NT2/D1 (cell line): ENCODE data around the gene TMEM170B.

Source experiments
- DNase-seq: peaks from one replicate; pipeline ENCODE4 v3.0.0-alpha.2; 2011; ENCODE audit warnings: low read depth, low spot score
- H3K27me3 ChIP-seq: 2 replicates; pipeline ENCODE4 v1.6.0; 2011; ENCODE audit warnings: mild to moderate bottlenecking; ENCODE audit not compliant: insufficient read length, insufficient read depth
- H3K36me3 ChIP-seq: 2 replicates; pipeline ENCODE4 v1.6.1; 2011; ENCODE audit warnings: mild to moderate bottlenecking, low read length, mixed read lengths; ENCODE audit not compliant: insufficient read depth, insufficient read length
- H3K4me1 ChIP-seq: 2 replicates; pipeline ENCODE4 v1.5.1; 2011; ENCODE audit not compliant: insufficient read depth, insufficient read length
- H3K4me3 ChIP-seq: 2 replicates; pipeline ENCODE4 v1.5.1; 2011; ENCODE audit warnings: low read depth; ENCODE audit not compliant: insufficient read length
- H3K9ac ChIP-seq: 2 replicates; pipeline ENCODE4 v1.6.0; 2011; ENCODE audit warnings: low read depth; ENCODE audit not compliant: insufficient read length
- H3K9me3 ChIP-seq: 2 replicates; pipeline ENCODE4 v1.5.1; 2011; ENCODE audit warnings: mild to moderate bottlenecking, low read length; ENCODE audit not compliant: insufficient read depth
- SUZ12 ChIP-seq: IDR thresholded peaks from 2 replicates; pipeline ENCODE4 v1.6.1; 2011; ENCODE audit not compliant: insufficient read length, insufficient read depth; ENCODE audit errors: extremely low read depth
- YY1 ChIP-seq: IDR thresholded peaks from 2 replicates; pipeline ENCODE4 v1.6.1; 2011; ENCODE audit not compliant: insufficient read length, insufficient read depth
- ZNF274 ChIP-seq: IDR thresholded peaks from 2 replicates; pipeline ENCODE4 v1.6.1; 2011; ENCODE audit warnings: mild to moderate bottlenecking, low read depth, low read length

TMEM170B gene

GRCh38 chr6:11613858-11614257, 76.3 kb downstream of the TMEM170B start:
- no peaks in the 10 kb centered on the region for H3K4me1 ChIP-seq

DNA sequence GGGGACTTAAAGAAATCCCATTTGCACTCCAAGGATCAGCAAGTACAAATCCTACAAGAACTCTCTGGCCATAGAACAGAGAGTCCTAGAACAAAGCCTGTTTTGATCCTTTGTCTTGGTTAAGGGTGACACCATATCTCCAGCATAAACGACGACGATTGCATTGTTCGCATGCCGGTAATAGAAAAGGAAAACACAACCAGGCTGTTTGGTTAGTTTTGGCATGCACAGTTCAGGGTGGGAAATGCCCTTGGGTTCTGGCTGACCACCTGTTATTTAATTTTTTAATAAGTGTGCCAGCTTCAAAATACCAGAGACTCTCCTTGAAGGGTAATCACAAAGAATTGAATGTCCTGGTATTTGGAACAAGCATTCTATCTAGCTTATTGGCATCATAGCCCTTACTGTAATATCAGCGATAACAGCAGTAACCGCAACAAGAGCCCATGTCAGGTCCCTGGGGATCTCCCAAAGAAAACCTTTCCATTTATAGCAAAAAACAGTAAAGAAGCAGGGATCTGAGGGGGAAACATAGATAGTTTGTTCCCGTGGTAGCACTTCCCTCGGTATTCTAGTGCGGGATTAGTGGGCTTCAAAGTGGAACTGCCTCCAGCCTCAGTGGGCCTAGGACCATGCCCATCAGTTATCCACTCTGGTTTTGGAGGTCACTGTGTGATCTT, 77.1 kb downstream of the TMEM170B start:
- no peak overlapping the region for H3K4me3 ChIP-seq
- no peaks in the 10 kb centered on the region for H3K27me3 ChIP-seq
- no peaks in the 10 kb centered on the region for H3K4me1 ChIP-seq
- no peak for DNase-seq
- H3K36me3 ChIP-seq = no peaks in the 10 kb centered on the region
- H3K9me3 ChIP-seq = no peaks in the 10 kb centered on the region; the same call in 1 of the 2 replicates
- no peak overlapping the region for H3K9ac ChIP-seq
- TF ChIP-seq ZNF274 (no peak), SUZ12 (no peak), YY1 (no peak)

More at GRCh38 chr6:11613858-11614257, 76.3 kb downstream of the TMEM170B start:
- no peaks in the 10 kb centered on the region for H3K27me3 ChIP-seq
- no peak overlapping the region for H3K4me3 ChIP-seq
- DNase-seq = no peak
- H3K9me3 ChIP-seq = peaks cover under 1% of the 10 kb centered on the region
- no peak overlapping the region for H3K9ac ChIP-seq
- no peak for TF ChIP-seq ZNF274
- TF ChIP-seq YY1 = no peak
- TF ChIP-seq SUZ12 = no peak
- no peaks in the 10 kb centered on the region for H3K36me3 ChIP-seq

DNA sequence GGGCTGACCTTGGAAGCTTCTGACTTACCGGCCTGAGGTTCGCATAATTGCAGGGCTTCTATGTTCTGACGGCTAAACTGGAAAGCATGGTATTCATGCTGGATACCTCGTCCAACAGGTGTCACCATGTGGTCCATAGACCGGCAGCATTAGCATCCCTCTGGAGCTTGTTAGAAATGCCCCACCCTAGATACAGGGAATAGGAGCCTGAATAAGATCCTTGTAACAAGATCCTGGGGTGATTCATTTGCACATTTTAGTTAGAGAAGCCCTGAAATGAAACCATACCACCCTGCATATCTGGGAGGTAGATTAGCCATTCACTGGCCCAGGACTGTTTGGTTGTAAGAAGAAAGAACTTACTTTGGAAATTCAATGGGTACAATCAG, 77.7 kb downstream of the TMEM170B start:
- no peak for DNase-seq
- H3K4me3 ChIP-seq = no peak overlapping the region
- no peak overlapping the region for H3K9ac ChIP-seq
- H3K27me3 ChIP-seq = no peaks in the 10 kb centered on the region
- no peaks in the 10 kb centered on the region; the same call in 1 of the 2 replicates for H3K9me3 ChIP-seq
- H3K4me1 ChIP-seq = no peaks in the 10 kb centered on the region
- no peak for TF ChIP-seq YY1
- TF ChIP-seq ZNF274 = no peak
- no peak for TF ChIP-seq SUZ12
- H3K36me3 ChIP-seq = no peaks in the 10 kb centered on the region

- Histone ChIP-seq H3K36me3 (no peaks in the 10 kb centered on the region), H3K4me1 (no peaks in the 10 kb centered on the region), H3K9ac (no peak overlapping the region), H3K4me3 (no peak overlapping the region), H3K27me3 (no peaks in the 10 kb centered on the region), H3K9me3 (no peaks in the 10 kb centered on the region; the same call in 1 of the 2 replicates)
- DNase-seq = no peak
- TF ChIP-seq YY1 = no peak
Observed at GRCh38 chr6:11616200-11616611, 78.7 kb downstream of the TMEM170B start.

GRCh38 chr6:11618533-11618932, 81.0 kb downstream of the TMEM170B start:
- Histone ChIP-seq H3K4me3 (no peak overlapping the region), H3K36me3 (no peaks in the 10 kb centered on the region), H3K27me3 (no peaks in the 10 kb centered on the region), H3K9ac (no peak overlapping the region), H3K4me1 (no peaks in the 10 kb centered on the region), H3K9me3 (no peaks in the 10 kb centered on the region; the same call in 1 of the 2 replicates)
- no peak for TF ChIP-seq YY1
- no peak for TF ChIP-seq SUZ12
- TF ChIP-seq ZNF274 = no peak
- DNase-seq = no peak

DNA sequence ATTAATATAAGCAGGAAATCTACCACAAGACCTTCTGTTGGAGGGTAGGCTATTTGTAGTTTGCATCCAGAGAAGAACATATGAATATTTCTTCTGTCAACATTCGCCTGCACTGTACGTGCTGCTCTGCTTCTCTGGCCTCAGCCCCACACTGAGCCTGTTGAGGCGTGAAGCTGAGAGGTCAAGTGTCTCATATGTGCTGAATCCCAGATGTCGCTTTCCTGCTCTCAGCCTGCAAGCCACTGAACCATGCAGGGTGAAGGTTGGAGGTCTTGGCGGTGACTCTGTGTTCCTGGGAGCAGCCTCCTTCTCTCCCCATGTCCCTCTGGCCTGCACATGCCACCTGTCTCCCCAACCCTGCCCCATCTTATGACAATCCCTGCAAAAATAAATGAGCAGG, 83.6 kb downstream of the TMEM170B start:
- DNase-seq = no peak
- TF ChIP-seq ZNF274 (no peak), SUZ12 (no peak), YY1 (no peak)
- H3K9me3 ChIP-seq = no peaks in the 10 kb centered on the region
- H3K36me3 ChIP-seq = no peaks in the 10 kb centered on the region
- H3K4me1 ChIP-seq = no peaks in the 10 kb centered on the region
- H3K27me3 ChIP-seq = no peaks in the 10 kb centered on the region
- H3K9ac ChIP-seq = no peak overlapping the region
- H3K4me3 ChIP-seq = no peak overlapping the region

- no peak for DNase-seq
- TF ChIP-seq SUZ12 (no peak), YY1 (no peak), ZNF274 (no peak)
- no peak overlapping the region for H3K4me3 ChIP-seq
Observed at GRCh38 chr6:11622156-11622555, 84.6 kb downstream of the TMEM170B start.

More at GRCh38 chr6:11622156-11622555, 84.6 kb downstream of the TMEM170B start:
- H3K9me3 ChIP-seq = no peaks in the 10 kb centered on the region
- no peaks in the 10 kb centered on the region for H3K4me1 ChIP-seq
- H3K27me3 ChIP-seq = no peaks in the 10 kb centered on the region
- no peaks in the 10 kb centered on the region for H3K36me3 ChIP-seq
- H3K9ac ChIP-seq = no peak overlapping the region
